ENCODE measurements around the gene ARHGAP22.

- TF ChIP-seq POLR2A (IDR thresholded peaks at IDR 0.05; ENCODE audit: low read length) (no peak), GATA1 (IDR thresholded peaks at IDR 0.05; ENCODE audit: low read depth, low read length) (no peak)
These were observed 31.4 kb upstream of the ARHGAP22 start for GRCh38 chr10:48636231-48636630.
